ENCODE data around the gene ATP13A3. TPM values are rescaled to one million over a fixed set of nuclear protein-coding genes. Genes with fewer than 3 reads are reported as not detected.
A peak's percentile ranks its signal among the peaks of the same experiment; 100 is the strongest.

Gene ATP13A3
- total and polyA plus RNA-seq, 2 of the 4 experiments (the other 2 are of a cell fraction), result 48.1 to 154 TPM

DNA sequence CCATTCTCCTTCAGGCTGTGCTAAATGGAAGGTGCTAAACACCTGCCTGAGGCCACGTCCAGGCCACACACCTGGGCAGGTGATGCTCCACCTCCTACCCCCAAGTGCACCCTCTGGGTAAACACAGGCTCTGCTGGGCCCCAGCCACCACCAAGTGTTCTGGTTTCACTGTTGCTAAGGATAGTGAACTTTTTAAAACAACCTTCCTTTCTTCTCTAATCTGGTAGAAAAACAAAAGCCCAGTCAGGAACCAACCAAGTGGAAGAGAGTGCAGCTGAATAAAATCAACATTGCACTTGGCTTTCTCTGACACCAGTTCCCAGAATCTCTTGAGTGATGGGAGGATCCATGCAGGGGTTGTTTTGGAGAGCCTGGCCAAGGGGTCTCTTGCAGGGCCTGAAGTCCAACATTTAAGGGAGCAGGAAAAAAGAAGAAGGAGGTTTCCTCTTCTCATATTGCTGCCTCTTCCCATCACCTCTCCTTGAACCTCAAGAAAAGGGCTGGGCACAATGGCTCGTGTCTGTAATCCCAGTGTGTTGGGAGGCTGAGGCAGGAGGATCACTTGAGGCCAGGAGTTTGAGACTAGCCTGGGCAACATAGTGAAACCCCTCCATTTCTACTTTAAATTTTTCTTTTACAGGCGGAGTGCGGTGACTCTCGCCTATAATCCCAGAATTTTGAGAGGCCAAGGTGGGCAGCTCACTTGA is 26.2 kb upstream of the ATP13A3 start:
- H3K56ac ChIP-seq (ENCODE audit: extremely low read depth, insufficient read depth, low read length), result no peak overlapping the region
- H3K9me1 ChIP-seq (ENCODE audit: insufficient read depth, low read length), result no peaks in the 10 kb centered on the region
- H2AK5ac ChIP-seq (ENCODE audit: low read depth, low read length), result no peak overlapping the region
- H3K4me2 ChIP-seq (ENCODE audit: low read depth, low read length), result no peak overlapping the region
- no peaks in the 10 kb centered on the region for H3K79me1 ChIP-seq (ENCODE audit: low read depth in 1 of 2, low read length in 2 of 2)
- no peak overlapping the region; the same call in 1 of the 2 replicates for H4K5ac ChIP-seq (ENCODE audit: low read depth, low read length)
- H3K27ac ChIP-seq (ENCODE audit: insufficient read depth, low read length), result no peak overlapping the region
- H2AFZ ChIP-seq (replicated peaks; ENCODE audit: low read length, poor library complexity), result no peak overlapping the region
- H2AK9ac ChIP-seq (replicated peaks; ENCODE audit: low read depth, low read length, poor library complexity), result no peak overlapping the region
- H2BK15ac ChIP-seq (ENCODE audit: low read depth, low read length), result no peak overlapping the region
- no peak overlapping the region for H3K14ac ChIP-seq (replicated peaks; ENCODE audit: low read depth, low read length)
- H3K9me3 ChIP-seq (ENCODE audit: control insufficient read depth, insufficient read depth, low read length), result no peaks in the 10 kb centered on the region
- no peak overlapping the region for H4K91ac ChIP-seq (ENCODE audit: insufficient read depth, low read depth, low read length)
- BruUV-seq (replicated peaks), result no TSS peak
- ChIA-PET POLR2A (ENCODE audit: unreplicated experiment) (no interaction called here), CTCF (no interaction called here)
- H3K18ac ChIP-seq (ENCODE audit: low read depth, low read length), result peak overlapping the region; percentile 35; the same call in 1 of the 2 replicates
- no CpG with 5 or more reads among the region's 5 CpGs for WGBS, 2 experiments (ENCODE audit: extremely low coverage in 2 of 2, insufficient read length in 1 of 2)
- H3K36me3 ChIP-seq (ENCODE audit: control insufficient read depth, insufficient read depth, low read length), result no peaks in the 10 kb centered on the region
- no peaks in the 10 kb centered on the region for H3K27me3 ChIP-seq (ENCODE audit: control insufficient read depth, insufficient read depth, low read length)
- no peak overlapping the region for H2BK5ac ChIP-seq (ENCODE audit: low read depth, low read length, poor library complexity, severe bottlenecking)
- ATAC-seq (ENCODE audit: low read depth), result peak; percentile 42
- peak overlapping the region; percentile 14; the same call in 1 of the 2 replicates for H2BK20ac ChIP-seq (ENCODE audit: low read depth, low read length)
- dilution Hi-C loops (cut with HindIII; ENCODE audit: low sequenced_read_pairs, unreplicated experiment) (no loop called here), in situ Hi-C loops (cut with MboI; ENCODE audit: low sequenced_read_pairs) (no loop called here), intact Hi-C loops (cut with micrococcal nuclease) (no loop called here)
- no peak overlapping the region for H3K23ac ChIP-seq (ENCODE audit: low read depth, low read length)
- no peak overlapping the region; the same call in 1 of the 2 replicates for H3K4ac ChIP-seq (ENCODE audit: low read depth, low read length)
- TF ChIP-seq, protein P1, sequence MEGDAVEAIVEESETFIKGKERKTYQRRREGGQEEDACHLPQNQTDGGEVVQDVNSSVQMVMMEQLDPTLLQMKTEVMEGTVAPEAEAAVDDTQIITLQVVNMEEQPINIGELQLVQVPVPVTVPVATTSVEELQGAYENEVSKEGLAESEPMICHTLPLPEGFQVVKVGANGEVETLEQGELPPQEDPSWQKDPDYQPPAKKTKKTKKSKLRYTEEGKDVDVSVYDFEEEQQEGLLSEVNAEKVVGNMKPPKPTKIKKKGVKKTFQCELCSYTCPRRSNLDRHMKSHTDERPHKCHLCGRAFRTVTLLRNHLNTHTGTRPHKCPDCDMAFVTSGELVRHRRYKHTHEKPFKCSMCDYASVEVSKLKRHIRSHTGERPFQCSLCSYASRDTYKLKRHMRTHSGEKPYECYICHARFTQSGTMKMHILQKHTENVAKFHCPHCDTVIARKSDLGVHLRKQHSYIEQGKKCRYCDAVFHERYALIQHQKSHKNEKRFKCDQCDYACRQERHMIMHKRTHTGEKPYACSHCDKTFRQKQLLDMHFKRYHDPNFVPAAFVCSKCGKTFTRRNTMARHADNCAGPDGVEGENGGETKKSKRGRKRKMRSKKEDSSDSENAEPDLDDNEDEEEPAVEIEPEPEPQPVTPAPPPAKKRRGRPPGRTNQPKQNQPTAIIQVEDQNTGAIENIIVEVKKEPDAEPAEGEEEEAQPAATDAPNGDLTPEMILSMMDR (conservative IDR thresholded peaks at IDR 0.05; ENCODE audit: low read depth, low read length), result no peak
- no peak for TF ChIP-seq RAD21 (IDR thresholded peaks at IDR 0.05; ENCODE audit: low read length)
- no peak for TF ChIP-seq CHD1 (IDR thresholded peaks at IDR 0.05; ENCODE audit: low read depth, low read length)
- no peak for TF ChIP-seq NFE2L2 (IDR thresholded peaks at IDR 0.05; ENCODE audit: low read depth, low read length)
- TF ChIP-seq, protein P2, sequence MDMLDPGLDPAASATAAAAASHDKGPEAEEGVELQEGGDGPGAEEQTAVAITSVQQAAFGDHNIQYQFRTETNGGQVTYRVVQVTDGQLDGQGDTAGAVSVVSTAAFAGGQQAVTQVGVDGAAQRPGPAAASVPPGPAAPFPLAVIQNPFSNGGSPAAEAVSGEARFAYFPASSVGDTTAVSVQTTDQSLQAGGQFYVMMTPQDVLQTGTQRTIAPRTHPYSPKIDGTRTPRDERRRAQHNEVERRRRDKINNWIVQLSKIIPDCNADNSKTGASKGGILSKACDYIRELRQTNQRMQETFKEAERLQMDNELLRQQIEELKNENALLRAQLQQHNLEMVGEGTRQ (IDR thresholded peaks at IDR 0.05; ENCODE audit: low read depth, low read length), result no peak
- TF ChIP-seq BHLHE40 (IDR thresholded peaks at IDR 0.05; ENCODE audit: low read depth, low read length), result no peak
- no peaks in the 10 kb centered on the region for H4K20me1 ChIP-seq (ENCODE audit: insufficient read depth, low read length)
- peaks cover 12% of the 10 kb centered on the region for H3K4me1 ChIP-seq (ENCODE audit: control insufficient read depth, insufficient read depth, low read length)
- no peak overlapping the region for H3K4me3 ChIP-seq (ENCODE audit: insufficient read depth, low read depth, low read length)
- no peak for DNase-seq
- no peak overlapping the region for H4K8ac ChIP-seq (ENCODE audit: low read depth in 2 of 2, low read length in 2 of 2)
- H3K9ac ChIP-seq (ENCODE audit: low read depth, low read length), result no peak overlapping the region
- H2BK120ac ChIP-seq (ENCODE audit: low read depth, low read length), result no peak overlapping the region

Data from IMR-90 (cell line).